ENCODE results near the gene LMAN2.

Gene LMAN2

DNA sequence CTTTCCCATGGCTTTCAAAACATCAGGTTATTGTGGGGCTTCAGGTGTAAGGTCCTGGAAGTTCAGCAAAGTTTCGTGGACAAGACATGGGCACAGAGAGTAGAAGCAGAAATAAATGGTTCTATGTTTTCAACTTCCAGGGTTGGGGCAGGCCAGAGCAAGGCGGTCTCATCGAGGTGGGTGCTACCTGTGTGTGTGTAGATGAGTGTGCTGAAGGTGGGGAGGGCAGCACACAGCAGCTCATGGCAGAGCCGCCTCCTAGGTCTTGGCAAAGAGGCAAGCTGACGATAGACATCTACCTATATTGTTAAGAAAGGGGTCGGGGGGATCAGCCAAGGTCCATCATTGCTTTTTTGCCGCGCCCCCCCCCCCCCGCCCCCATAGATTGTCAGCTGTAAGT lies 51.8 kb downstream of the LMAN2 start:
- H3K4me3 ChIP-seq (ENCODE audit: insufficient read depth in 1 of 2, low read depth in 1 of 2, low read length in 2 of 2) = no peak overlapping the region
- H3K4me1 ChIP-seq (ENCODE audit: control insufficient read depth, insufficient read depth, low read depth, low read length) = peaks cover 20% of the 10 kb centered on the region
- no peak overlapping the region for H2BK5ac ChIP-seq (ENCODE audit: low read depth, low read length, poor library complexity, severe bottlenecking)
- H3K23ac ChIP-seq (ENCODE audit: low read length in 2 of 2) = no peak overlapping the region
- H3K9ac ChIP-seq (ENCODE audit: low read length) = no peak overlapping the region
- no peak overlapping the region for H2BK12ac ChIP-seq (ENCODE audit: low read length in 2 of 2)
- no peak overlapping the region for H2BK15ac ChIP-seq (ENCODE audit: low read depth, poor library complexity, severe bottlenecking)
- H2AFZ ChIP-seq (ENCODE audit: low read depth, low read length) = no peak overlapping the region
- H3K27me3 ChIP-seq (ENCODE audit: control insufficient read depth in 1 of 2, insufficient read depth in 1 of 2, low read length in 2 of 2) = no peaks in the 10 kb centered on the region
- no peak overlapping the region for H3K14ac ChIP-seq (ENCODE audit: low read length in 2 of 2)
- no peak overlapping the region for H2AK5ac ChIP-seq (ENCODE audit: low read length, severe bottlenecking)
- H3K79me1 ChIP-seq (replicated peaks; ENCODE audit: low read length, poor library complexity, severe bottlenecking) = peaks cover 32% of the 10 kb centered on the region
- H3K36me3 ChIP-seq (ENCODE audit: control insufficient read depth in 1 of 2, insufficient read depth in 2 of 2, low read depth in 1 of 2, low read length in 2 of 2) = peaks cover 36 to 72% of the 10 kb centered on the region in 2 experiments
- WGBS = 98% methylated on average over 6 of the region's 9 CpGs
- H3K27ac ChIP-seq (ENCODE audit: low read length, poor library complexity, severe bottlenecking) = no peak overlapping the region
- no peak overlapping the region for H4K91ac ChIP-seq (ENCODE audit: low read length)
- no peaks in the 10 kb centered on the region for H3K9me3 ChIP-seq (ENCODE audit: control insufficient read depth, low read length)
- H3K18ac ChIP-seq (ENCODE audit: low read depth in 1 of 2, low read length in 2 of 2) = no peak overlapping the region
- no peak for DNase-seq
- no peak overlapping the region for H3K4ac ChIP-seq (ENCODE audit: low read depth in 1 of 2, low read length in 2 of 2)
- no peak overlapping the region for H4K8ac ChIP-seq (ENCODE audit: low read length)
- no peak overlapping the region for H2BK120ac ChIP-seq (ENCODE audit: low read depth, low read length)
- no peak overlapping the region for H3K4me2 ChIP-seq (ENCODE audit: low read length, poor library complexity, severe bottlenecking)

DNA sequence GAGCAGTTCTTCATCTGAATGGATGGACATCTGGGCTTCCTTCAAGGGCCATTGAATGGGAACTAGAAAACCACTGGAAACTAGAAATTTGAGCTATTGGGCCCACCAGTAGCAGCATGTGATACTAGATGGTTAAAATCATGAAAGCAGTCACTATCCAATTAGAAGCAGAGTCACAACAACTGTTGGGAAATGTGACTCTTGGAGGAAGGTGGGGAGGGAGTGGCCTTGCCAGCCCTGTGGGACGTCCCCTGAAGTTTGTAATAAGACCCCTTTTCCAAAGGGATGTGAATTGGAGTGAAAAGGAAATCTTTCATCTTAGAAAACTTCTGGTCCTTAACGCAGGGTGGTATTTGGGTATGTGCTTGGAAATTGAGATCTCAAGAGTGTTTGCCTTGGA lies 53.5 kb downstream of the LMAN2 start:
- 92% methylated on average over 2 of the region's 2 CpGs for WGBS
- Histone ChIP-seq H3K79me1 (replicated peaks; ENCODE audit: low read length, poor library complexity, severe bottlenecking) (peaks cover 44% of the 10 kb centered on the region), H3K27ac (ENCODE audit: low read length, poor library complexity, severe bottlenecking) (no peak overlapping the region), H3K36me3 (ENCODE audit: control insufficient read depth in 1 of 2, insufficient read depth in 2 of 2, low read depth in 1 of 2, low read length in 2 of 2) (peaks cover 51 to 88% of the 10 kb centered on the region in 2 experiments), H3K23ac (ENCODE audit: low read length in 2 of 2) (no peak overlapping the region), H3K4me1 (ENCODE audit: control insufficient read depth, insufficient read depth, low read depth, low read length) (peaks cover 19% of the 10 kb centered on the region), H3K4me2 (ENCODE audit: low read length, poor library complexity, severe bottlenecking) (no peak overlapping the region), H3K4me3 (ENCODE audit: insufficient read depth in 1 of 2, low read depth in 1 of 2, low read length in 2 of 2) (no peak overlapping the region), H2AFZ (ENCODE audit: low read depth, low read length) (no peak overlapping the region), H3K9ac (ENCODE audit: low read length) (no peak overlapping the region), H2BK120ac (ENCODE audit: low read depth, low read length) (no peak overlapping the region), H3K27me3 (ENCODE audit: control insufficient read depth in 1 of 2, insufficient read depth in 1 of 2, low read length in 2 of 2) (no peaks in the 10 kb centered on the region), H3K18ac (ENCODE audit: low read depth in 1 of 2, low read length in 2 of 2) (no peak overlapping the region), H3K4ac (ENCODE audit: low read depth in 1 of 2, low read length in 2 of 2) (no peak overlapping the region), H2AK5ac (ENCODE audit: low read length, severe bottlenecking) (no peak overlapping the region), H3K9me3 (ENCODE audit: control insufficient read depth, low read length) (no peaks in the 10 kb centered on the region), H2BK15ac (ENCODE audit: low read depth, poor library complexity, severe bottlenecking) (no peak overlapping the region), H3K14ac (ENCODE audit: low read length in 2 of 2) (no peak overlapping the region), H4K91ac (ENCODE audit: low read length) (no peak overlapping the region), H4K8ac (ENCODE audit: low read length) (no peak overlapping the region), H2BK5ac (ENCODE audit: low read depth, low read length, poor library complexity, severe bottlenecking) (no peak overlapping the region), H2BK12ac (ENCODE audit: low read length in 2 of 2) (no peak overlapping the region)
- DNase-seq = no peak

DNA sequence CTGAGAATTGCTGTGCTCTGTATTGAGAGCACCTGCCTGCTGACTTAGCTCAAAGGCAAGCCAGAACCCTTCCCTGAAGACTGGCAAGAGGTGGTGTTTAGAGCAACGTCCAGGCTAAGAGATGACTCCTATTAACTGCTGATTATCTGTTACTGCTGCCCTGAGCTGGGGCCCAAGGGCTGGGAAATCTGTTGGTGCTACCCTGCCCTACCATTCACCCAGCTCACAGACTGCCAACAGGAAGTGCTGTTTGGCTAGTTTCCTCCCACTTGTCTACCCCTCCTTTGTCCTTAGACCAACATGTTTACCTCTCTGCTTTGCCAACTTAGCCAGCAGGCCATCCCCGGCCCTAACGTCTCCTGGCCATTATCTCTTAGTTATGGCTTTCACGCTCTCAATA lies 54.9 kb downstream of the LMAN2 start:
- no peak overlapping the region for H2BK15ac ChIP-seq (ENCODE audit: low read depth, poor library complexity, severe bottlenecking)
- H4K91ac ChIP-seq (ENCODE audit: low read length) = no peak overlapping the region
- H3K36me3 ChIP-seq (ENCODE audit: control insufficient read depth in 1 of 2, insufficient read depth in 2 of 2, low read depth in 1 of 2, low read length in 2 of 2) = peaks cover 49 to 94% of the 10 kb centered on the region in 2 experiments
- H2BK5ac ChIP-seq (ENCODE audit: low read depth, low read length, poor library complexity, severe bottlenecking) = no peak overlapping the region
- DNase-seq = no peak
- H3K27ac ChIP-seq (ENCODE audit: low read length, poor library complexity, severe bottlenecking) = no peak overlapping the region
- no peak overlapping the region for H2BK12ac ChIP-seq (ENCODE audit: low read length in 2 of 2)
- peaks cover 8% of the 10 kb centered on the region for H3K4me1 ChIP-seq (ENCODE audit: control insufficient read depth, insufficient read depth, low read depth, low read length)
- H2AK5ac ChIP-seq (ENCODE audit: low read length, severe bottlenecking) = no peak overlapping the region
- no peak overlapping the region for H2AFZ ChIP-seq (ENCODE audit: low read depth, low read length)
- no peak overlapping the region for H4K8ac ChIP-seq (ENCODE audit: low read length)
- no peak overlapping the region for H3K23ac ChIP-seq (ENCODE audit: low read length in 2 of 2)
- H3K4me2 ChIP-seq (ENCODE audit: low read length, poor library complexity, severe bottlenecking) = no peak overlapping the region
- H3K18ac ChIP-seq (ENCODE audit: low read depth in 1 of 2, low read length in 2 of 2) = no peak overlapping the region
- H3K14ac ChIP-seq (ENCODE audit: low read length in 2 of 2) = no peak overlapping the region
- no peak overlapping the region for H3K9ac ChIP-seq (ENCODE audit: low read length)
- no peaks in the 10 kb centered on the region for H3K9me3 ChIP-seq (ENCODE audit: control insufficient read depth, low read length)
- H3K27me3 ChIP-seq (ENCODE audit: control insufficient read depth in 1 of 2, insufficient read depth in 1 of 2, low read length in 2 of 2) = no peaks in the 10 kb centered on the region
- peaks cover 46% of the 10 kb centered on the region for H3K79me1 ChIP-seq (replicated peaks; ENCODE audit: low read length, poor library complexity, severe bottlenecking)
- H3K4ac ChIP-seq (ENCODE audit: low read depth in 1 of 2, low read length in 2 of 2) = no peak overlapping the region
- H3K4me3 ChIP-seq (ENCODE audit: insufficient read depth in 1 of 2, low read depth in 1 of 2, low read length in 2 of 2) = no peak overlapping the region
- H2BK120ac ChIP-seq (ENCODE audit: low read depth, low read length) = no peak overlapping the region
- 92% methylated on average over 4 of the region's 4 CpGs for WGBS

DNA sequence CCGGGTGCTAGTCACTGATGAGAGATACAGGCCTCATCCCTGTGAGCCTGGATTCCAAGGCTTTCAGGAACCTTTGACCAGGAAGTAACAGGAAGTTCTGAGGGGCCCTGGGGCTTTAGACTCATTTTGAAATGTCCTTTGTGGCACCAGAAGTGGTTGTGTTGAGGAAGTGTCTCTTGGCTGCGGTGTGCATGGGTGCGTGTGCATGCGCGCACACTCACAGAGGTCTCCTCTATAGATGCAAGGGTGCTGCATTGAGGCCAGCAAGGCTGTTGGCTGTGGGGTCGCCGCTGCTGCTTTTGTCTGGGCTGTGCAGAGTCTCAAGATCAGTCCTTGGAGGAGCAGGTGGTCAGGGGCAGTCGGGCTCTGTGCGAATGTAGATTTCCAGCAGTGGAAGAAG lies 55.5 kb downstream of the LMAN2 start:
- Histone ChIP-seq H2BK15ac (ENCODE audit: low read depth, poor library complexity, severe bottlenecking) (no peak overlapping the region), H3K4me3 (ENCODE audit: insufficient read depth in 1 of 2, low read depth in 1 of 2, low read length in 2 of 2) (no peak overlapping the region), H2BK12ac (ENCODE audit: low read length in 2 of 2) (no peak overlapping the region), H3K9me3 (ENCODE audit: control insufficient read depth, low read length) (no peaks in the 10 kb centered on the region), H3K9ac (ENCODE audit: low read length) (no peak overlapping the region), H4K91ac (ENCODE audit: low read length) (no peak overlapping the region), H2AK5ac (ENCODE audit: low read length, severe bottlenecking) (no peak overlapping the region), H3K79me1 (replicated peaks; ENCODE audit: low read length, poor library complexity, severe bottlenecking) (peaks cover 44% of the 10 kb centered on the region), H3K27ac (ENCODE audit: low read length, poor library complexity, severe bottlenecking) (no peak overlapping the region), H3K4me2 (ENCODE audit: low read length, poor library complexity, severe bottlenecking) (no peak overlapping the region), H2BK120ac (ENCODE audit: low read depth, low read length) (no peak overlapping the region), H3K4ac (ENCODE audit: low read depth in 1 of 2, low read length in 2 of 2) (no peak overlapping the region), H3K14ac (ENCODE audit: low read length in 2 of 2) (no peak overlapping the region), H3K18ac (ENCODE audit: low read depth in 1 of 2, low read length in 2 of 2) (no peak overlapping the region), H2AFZ (ENCODE audit: low read depth, low read length) (no peak overlapping the region), H3K4me1 (ENCODE audit: control insufficient read depth, insufficient read depth, low read depth, low read length) (peaks cover 5% of the 10 kb centered on the region), H3K36me3 (ENCODE audit: control insufficient read depth in 1 of 2, insufficient read depth in 2 of 2, low read depth in 1 of 2, low read length in 2 of 2) (peaks cover 46 to 92% of the 10 kb centered on the region in 2 experiments), H3K27me3 (ENCODE audit: control insufficient read depth in 1 of 2, insufficient read depth in 1 of 2, low read length in 2 of 2) (no peaks in the 10 kb centered on the region), H3K23ac (ENCODE audit: low read length in 2 of 2) (no peak overlapping the region), H4K8ac (ENCODE audit: low read length) (no peak overlapping the region), H2BK5ac (ENCODE audit: low read depth, low read length, poor library complexity, severe bottlenecking) (no peak overlapping the region)
- DNase-seq = no peak
- 96% methylated on average over 9 of the region's 9 CpGs for WGBS
